HepG2 (cell line): Measurements from ENCODE around the gene TJAP1. TPM values are rescaled to one million over a fixed set of nuclear protein-coding genes. Genes with fewer than 3 reads are reported as not detected.

Source experiments
- ATAC-seq: fragments of 200-7000 bp; cut with Tn5 transposase; 3 replicates; pipeline ENCODE4 v1.9.1; 2020; ENCODE audit warnings: mild to moderate bottlenecking, moderate library complexity
- BruUV-seq: library from RNA; stranded (reverse); fragments of 400-500 nt; replicated peaks from 2 replicates; lab custom pipeline; 2021; lab: Mats Ljungman, UMichigan
- CTCF ChIA-PET: fragments of 300-600 bp; formaldehyde crosslinking; extraction: SDS; loops from one replicate; lab custom pipeline; 2021; ENCODE audit warnings: low total read pairs, inconsistent platforms, low intra/inter-chr PET ratio; lab: Yijun Ruan, JAX
- POLR2A ChIA-PET: fragments of 350-600 bp; sonication (Branson Sonifier 250); formaldehyde crosslinking; loops from one replicate; lab custom pipeline; 2020; ENCODE audit warnings: antibody characterized with exemption, inconsistent platforms; lab: Yijun Ruan, JAX
- DNase-seq: peaks from one replicate; pipeline ENCODE4 v3.0.0-alpha.2; 2015; ENCODE audit warnings: low spot score
- FAIRE-seq: peaks from 3 replicates; lab custom pipeline; 2011; peaks lifted over from hg19 to GRCh38; lab: Jason Lieb, UNC
- H2AFZ ChIP-seq: one replicate; pipeline ENCODE4 v1.6.1; 2011; ENCODE audit warnings: low read length, inconsistent platforms
- H3K27ac ChIP-seq: fragments of 300-600 bp; 3 replicates; pipeline ENCODE4 v1.8.0; 2011; ENCODE audit warnings: mixed run types, mild to moderate bottlenecking, mixed read lengths, low read length, inconsistent platforms; ENCODE audit not compliant: insufficient read depth; ENCODE audit errors: extremely low read length
- H3K27me3 ChIP-seq, 2 experiments: fragments of 200-600 bp in 1 of 2; 2 replicates in 1 of 2; 3 replicates in 1 of 2; pipeline versions ENCODE4 v1.6.0 to v1.8.0; 2011; ENCODE audit warnings: low read length in 2 of 2, mild to moderate bottlenecking in 2 of 2, moderate library complexity in 2 of 2, inconsistent platforms in 1 of 2; ENCODE audit not compliant: insufficient read depth in 2 of 2, control insufficient read depth in 1 of 2
- H3K36me3 ChIP-seq, 2 experiments: fragments of 200-600 bp in 1 of 2; replicated peaks in 1 of 2; 2 replicates in 1 of 2; 3 replicates in 1 of 2; pipeline versions ENCODE4 v1.5.1 to v1.8.0; 2011; ENCODE audit warnings: low read length in 2 of 2, inconsistent platforms in 1 of 2; ENCODE audit not compliant: insufficient read depth in 2 of 2, control insufficient read depth in 1 of 2
- H3K4me1 ChIP-seq: 2 replicates; pipeline ENCODE4 v1.5.1; 2012; ENCODE audit warnings: low read length, inconsistent platforms; ENCODE audit not compliant: insufficient read depth
- H3K4me2 ChIP-seq: 2 replicates; pipeline ENCODE4 v1.6.0; 2011; ENCODE audit warnings: low read depth, low read length, inconsistent platforms
- H3K4me3 ChIP-seq, 3 experiments: fragments of 200-600 bp in 1 of 3; sonication (generic), shearing (Covaris generic) in 1 of 3; replicated peaks in 1 of 3; 2 replicates each; pipeline ENCODE4 v1.5.1; 2011 to 2016; ENCODE audit warnings: low read length in 3 of 3, inconsistent platforms in 2 of 3, low read depth in 2 of 3, mild to moderate bottlenecking in 2 of 3, control low read depth in 1 of 3, mixed read lengths in 1 of 3; ENCODE audit not compliant: insufficient read depth in 1 of 3
- H3K79me2 ChIP-seq: one replicate; pipeline ENCODE4 v1.6.1; 2011; ENCODE audit warnings: low read length, inconsistent platforms; ENCODE audit not compliant: insufficient read depth
- H3K9ac ChIP-seq: 2 replicates; pipeline ENCODE4 v1.6.0; 2011; ENCODE audit warnings: mild to moderate bottlenecking, low read depth, low read length, inconsistent platforms; ENCODE audit not compliant: insufficient read depth
- H3K9me3 ChIP-seq: 2 replicates; pipeline ENCODE4 v1.5.1; 2012; ENCODE audit warnings: mild to moderate bottlenecking, low read length
- H4K20me1 ChIP-seq: 2 replicates; pipeline ENCODE4 v1.6.0; 2011; ENCODE audit warnings: inconsistent platforms, mild to moderate bottlenecking, low read length, moderate library complexity; ENCODE audit not compliant: insufficient read depth
- AHDC1 ChIP-seq: sonication (generic); formaldehyde crosslinking; IDR thresholded peaks from 2 replicates; pipeline ENCODE4 v1.5.1; 2020; ENCODE audit warnings: mild to moderate bottlenecking, missing genetic modification reagents, borderline replicate concordance
- ARNTL ChIP-seq: sonication (generic); formaldehyde crosslinking; IDR thresholded peaks from 2 replicates; pipeline ENCODE4 v1.4.0; 2020; ENCODE audit warnings: mild to moderate bottlenecking, missing genetic modification reagents
- FOXJ3 ChIP-seq: sonication (generic); formaldehyde crosslinking; IDR thresholded peaks from 2 replicates; pipeline ENCODE4 v1.4.0; 2020; ENCODE audit warnings: missing genetic modification reagents, mild to moderate bottlenecking, borderline replicate concordance
- NAIF1 ChIP-seq: sonication (generic); formaldehyde crosslinking; IDR thresholded peaks from 2 replicates; pipeline ENCODE4 v1.5.0; 2020; ENCODE audit warnings: mild to moderate bottlenecking, missing genetic modification reagents, borderline replicate concordance
- NR1H2 ChIP-seq: sonication (generic); formaldehyde crosslinking; IDR thresholded peaks from 2 replicates; pipeline ENCODE4 v1.8.1; 2022; ENCODE audit warnings: low read depth, missing genetic modification reagents, borderline replicate concordance
- RCOR2 ChIP-seq: IDR thresholded peaks from 2 replicates; pipeline ENCODE4 v1.6.1; 2016; ENCODE audit warnings: missing biosample characterization, missing genetic modification reagents
- THAP11 ChIP-seq: IDR thresholded peaks from 2 replicates; pipeline ENCODE4 v1.6.1; 2016; ENCODE audit warnings: missing biosample characterization, missing genetic modification reagents
- YEATS4 ChIP-seq: sonication (generic); formaldehyde crosslinking; IDR thresholded peaks from 2 replicates; pipeline ENCODE4 v1.4.0; 2020; ENCODE audit warnings: missing genetic modification reagents, borderline replicate concordance
- ZNF274 ChIP-seq: sonication (generic); formaldehyde crosslinking; IDR thresholded peaks from 2 replicates; pipeline ENCODE4 v1.5.1; 2020; ENCODE audit warnings: mild to moderate bottlenecking, missing genetic modification reagents
- ZNF747 ChIP-seq: sonication (generic); formaldehyde crosslinking; IDR thresholded peaks from 2 replicates; pipeline ENCODE4 v1.8.1; 2023; ENCODE audit warnings: missing genetic modification reagents, mild to moderate bottlenecking, borderline replicate concordance
- ZNF781 ChIP-seq: sonication (generic); formaldehyde crosslinking; IDR thresholded peaks from 2 replicates; pipeline ENCODE4 v1.5.1; 2020; ENCODE audit warnings: borderline replicate concordance, mild to moderate bottlenecking, missing genetic modification reagents; ENCODE audit errors: not compliant biosample characterization
- WGBS: methylation state at CpG from one replicate; pipeline ENCODE4 v1.1.6; 2017; ENCODE audit warnings: low lambda C conversion rate; 5-methylcytosine and 5-hydroxymethylcytosine counted together
- in situ Hi-C: cut with HindIII; loops from 2 replicates; pipeline ENCODE4 v1.10.0; 2017; ENCODE audit warnings: low pct_unique_long_range_greater_than_20kb; ENCODE audit not compliant: extremely low pct_ligation_motif_present
- intact Hi-C: fragments of 100-400 bp; cut with micrococcal nuclease; formaldehyde crosslinking; loops from one replicate; pipeline ENCODE4 v1.10.0; 2022; ENCODE audit not compliant: unreplicated experiment
- polyA plus RNA-seq, 8 experiments: library from polyadenylated mRNA; depleted of rRNA in 3 of 8; stranded (reverse) in 7 of 8; unstranded in 1 of 8; fragments of >200 nt; fragmentation: Illumina TruSeq in 4 of 8; extraction: Trizol in 4 of 8; gene quantifications; 2 replicates each; pipeline versions ENCODE4 v1.2.1 to v1.2.3, GENCODE V29; 2011 to 2016; ENCODE audit warnings: low read depth in 4 of 8, missing spikeins in 1 of 8, mixed read lengths in 1 of 8; ENCODE audit not compliant: insufficient read depth in 1 of 8
- total RNA-seq, 5 experiments: library from RNA; depleted of rRNA; stranded (reverse); fragments of >200 nt; fragmentation: Illumina TruSeq; extraction: Trizol; gene quantifications; 2 replicates each; pipeline ENCODE4 v1.2.3, GENCODE V29; 2016; ENCODE audit warnings: low read depth in 1 of 5
- TF ChIP-seq, protein P1 (sequence below): sonication (generic); formaldehyde crosslinking; IDR thresholded peaks from 2 replicates; pipeline ENCODE4 v1.4.0; 2020; ENCODE audit warnings: missing genetic modification reagents
- TF ChIP-seq, protein P2 (sequence below): sonication (generic); formaldehyde crosslinking; IDR thresholded peaks from 2 replicates; pipeline ENCODE4 v1.8.1; 2023; ENCODE audit warnings: mild to moderate bottlenecking, missing genetic modification reagents, borderline replicate concordance

TJAP1 gene
- total and polyA plus RNA-seq, 2 of the 13 experiments (the other 11 are each of a cell fraction or from before 2014, with no cell fraction given): 15.7 to 41.6 TPM

DNA sequence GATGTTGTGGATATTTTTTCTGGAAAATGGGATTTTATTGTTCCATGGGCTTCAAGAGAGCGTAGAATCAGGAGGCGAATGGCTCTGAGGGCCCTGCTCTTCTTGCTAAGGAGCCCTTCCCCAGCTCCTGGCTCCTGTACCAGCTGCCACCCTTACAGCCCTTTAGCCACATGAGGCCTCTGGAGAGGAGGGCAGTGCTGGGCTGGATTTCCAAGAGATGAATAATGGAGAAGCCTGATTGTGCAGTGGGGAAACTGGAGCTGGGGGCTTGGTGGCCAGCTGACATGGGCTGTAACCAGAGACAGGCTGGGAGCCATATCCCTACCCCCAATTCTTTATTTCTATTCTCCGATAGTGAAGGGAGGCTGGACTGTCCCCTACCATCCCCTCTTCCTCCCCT lies 23.6 kb downstream of the TJAP1 start (continued):
- TF ChIP-seq ZNF747 (no peak), FOXJ3 (CRISPR knock-in tag) (no peak), ZNF781 (CRISPR knock-in tag) (no peak), YEATS4 (no peak)
- TF ChIP-seq, protein P1, sequence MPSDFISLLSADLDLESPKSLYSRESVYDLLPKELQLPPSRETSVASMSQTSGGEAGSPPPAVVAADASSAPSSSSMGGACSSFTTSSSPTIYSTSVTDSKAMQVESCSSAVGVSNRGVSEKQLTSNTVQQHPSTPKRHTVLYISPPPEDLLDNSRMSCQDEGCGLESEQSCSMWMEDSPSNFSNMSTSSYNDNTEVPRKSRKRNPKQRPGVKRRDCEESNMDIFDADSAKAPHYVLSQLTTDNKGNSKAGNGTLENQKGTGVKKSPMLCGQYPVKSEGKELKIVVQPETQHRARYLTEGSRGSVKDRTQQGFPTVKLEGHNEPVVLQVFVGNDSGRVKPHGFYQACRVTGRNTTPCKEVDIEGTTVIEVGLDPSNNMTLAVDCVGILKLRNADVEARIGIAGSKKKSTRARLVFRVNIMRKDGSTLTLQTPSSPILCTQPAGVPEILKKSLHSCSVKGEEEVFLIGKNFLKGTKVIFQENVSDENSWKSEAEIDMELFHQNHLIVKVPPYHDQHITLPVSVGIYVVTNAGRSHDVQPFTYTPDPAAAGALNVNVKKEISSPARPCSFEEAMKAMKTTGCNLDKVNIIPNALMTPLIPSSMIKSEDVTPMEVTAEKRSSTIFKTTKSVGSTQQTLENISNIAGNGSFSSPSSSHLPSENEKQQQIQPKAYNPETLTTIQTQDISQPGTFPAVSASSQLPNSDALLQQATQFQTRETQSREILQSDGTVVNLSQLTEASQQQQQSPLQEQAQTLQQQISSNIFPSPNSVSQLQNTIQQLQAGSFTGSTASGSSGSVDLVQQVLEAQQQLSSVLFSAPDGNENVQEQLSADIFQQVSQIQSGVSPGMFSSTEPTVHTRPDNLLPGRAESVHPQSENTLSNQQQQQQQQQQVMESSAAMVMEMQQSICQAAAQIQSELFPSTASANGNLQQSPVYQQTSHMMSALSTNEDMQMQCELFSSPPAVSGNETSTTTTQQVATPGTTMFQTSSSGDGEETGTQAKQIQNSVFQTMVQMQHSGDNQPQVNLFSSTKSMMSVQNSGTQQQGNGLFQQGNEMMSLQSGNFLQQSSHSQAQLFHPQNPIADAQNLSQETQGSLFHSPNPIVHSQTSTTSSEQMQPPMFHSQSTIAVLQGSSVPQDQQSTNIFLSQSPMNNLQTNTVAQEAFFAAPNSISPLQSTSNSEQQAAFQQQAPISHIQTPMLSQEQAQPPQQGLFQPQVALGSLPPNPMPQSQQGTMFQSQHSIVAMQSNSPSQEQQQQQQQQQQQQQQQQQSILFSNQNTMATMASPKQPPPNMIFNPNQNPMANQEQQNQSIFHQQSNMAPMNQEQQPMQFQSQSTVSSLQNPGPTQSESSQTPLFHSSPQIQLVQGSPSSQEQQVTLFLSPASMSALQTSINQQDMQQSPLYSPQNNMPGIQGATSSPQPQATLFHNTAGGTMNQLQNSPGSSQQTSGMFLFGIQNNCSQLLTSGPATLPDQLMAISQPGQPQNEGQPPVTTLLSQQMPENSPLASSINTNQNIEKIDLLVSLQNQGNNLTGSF (CRISPR knock-in tag): no peak

- intact Hi-C loops: no loop called here
- peaks cover 47 to 64% of the 10 kb centered on the region in 2 experiments for H3K36me3 ChIP-seq
- no peak for TF ChIP-seq NAIF1 (CRISPR knock-in tag)
- TF ChIP-seq, protein P2, sequence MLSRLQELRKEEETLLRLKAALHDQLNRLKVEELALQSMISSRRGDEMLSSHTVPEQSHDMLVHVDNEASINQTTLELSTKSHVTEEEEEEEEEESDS (CRISPR knock-in tag): no peak
- TF ChIP-seq ARNTL (CRISPR knock-in tag): no peak
- no peak for TF ChIP-seq RCOR2 (CRISPR knock-in tag)
- TF ChIP-seq ZNF274: no peak
- TF ChIP-seq AHDC1: no peak
- no peak for TF ChIP-seq NR1H2 (CRISPR knock-in tag)
- no peak for TF ChIP-seq FOXJ3 (CRISPR knock-in tag)
- no peak for TF ChIP-seq THAP11 (CRISPR knock-in tag)
Measured at GRCh38 chr6:43502666-43503065, 25.3 kb downstream of the TJAP1 start.

More at GRCh38 chr6:43502666-43503065, 25.3 kb downstream of the TJAP1 start:
- FAIRE-seq: no peak
- Histone ChIP-seq H3K4me1 (peaks cover 42% of the 10 kb centered on the region), H3K9me3 (no peaks in the 10 kb centered on the region), H3K4me3 (no peak overlapping the region), H3K27me3 (no peaks in the 10 kb centered on the region), H2AFZ (no peak overlapping the region), H3K9ac (no peak overlapping the region), H3K27ac (no peak overlapping the region), H4K20me1 (no peaks in the 10 kb centered on the region), H3K79me2 (no peaks in the 10 kb centered on the region), H3K4me2 (no peak overlapping the region)
- no peak for DNase-seq
- BruUV-seq: no TSS peak
- no peak for ATAC-seq
- in situ Hi-C loops: no loop called here
- ChIA-PET POLR2A (no interaction called here), CTCF (no interaction called here)
- WGBS: 93% methylated on average over 4 of the region's 4 CpGs
